ENCODE results near the gene IFI35.
"Not testable (repeated sequence)": the region's sequence is repeated elsewhere in the genome, so short reads cannot be mapped to it uniquely, and the experiment has no call there.

IFI35 gene

DNA sequence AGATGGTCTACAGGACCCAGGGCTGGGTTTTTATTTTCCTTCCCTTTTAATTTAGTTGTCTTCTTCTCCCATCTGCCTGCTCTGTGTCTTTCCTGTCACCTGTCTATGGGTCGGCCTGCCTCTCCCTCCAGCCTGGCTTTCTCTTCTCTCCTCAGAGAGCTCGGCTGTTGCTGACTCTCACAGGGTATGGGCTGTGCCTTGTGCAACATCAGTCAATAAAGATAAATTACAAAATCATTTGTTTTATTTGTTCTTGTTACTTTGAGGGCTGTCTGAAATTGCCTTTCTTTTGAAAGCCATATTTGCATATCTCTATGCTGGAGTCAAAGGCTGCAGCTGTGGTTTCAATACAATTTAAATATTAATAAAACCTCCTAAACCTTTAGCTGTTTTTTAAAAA lies 34.1 kb downstream of the IFI35 start:
- TF ChIP-seq, protein P1, sequence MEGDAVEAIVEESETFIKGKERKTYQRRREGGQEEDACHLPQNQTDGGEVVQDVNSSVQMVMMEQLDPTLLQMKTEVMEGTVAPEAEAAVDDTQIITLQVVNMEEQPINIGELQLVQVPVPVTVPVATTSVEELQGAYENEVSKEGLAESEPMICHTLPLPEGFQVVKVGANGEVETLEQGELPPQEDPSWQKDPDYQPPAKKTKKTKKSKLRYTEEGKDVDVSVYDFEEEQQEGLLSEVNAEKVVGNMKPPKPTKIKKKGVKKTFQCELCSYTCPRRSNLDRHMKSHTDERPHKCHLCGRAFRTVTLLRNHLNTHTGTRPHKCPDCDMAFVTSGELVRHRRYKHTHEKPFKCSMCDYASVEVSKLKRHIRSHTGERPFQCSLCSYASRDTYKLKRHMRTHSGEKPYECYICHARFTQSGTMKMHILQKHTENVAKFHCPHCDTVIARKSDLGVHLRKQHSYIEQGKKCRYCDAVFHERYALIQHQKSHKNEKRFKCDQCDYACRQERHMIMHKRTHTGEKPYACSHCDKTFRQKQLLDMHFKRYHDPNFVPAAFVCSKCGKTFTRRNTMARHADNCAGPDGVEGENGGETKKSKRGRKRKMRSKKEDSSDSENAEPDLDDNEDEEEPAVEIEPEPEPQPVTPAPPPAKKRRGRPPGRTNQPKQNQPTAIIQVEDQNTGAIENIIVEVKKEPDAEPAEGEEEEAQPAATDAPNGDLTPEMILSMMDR (IDR thresholded peaks at IDR 0.05; ENCODE audit: low read depth, low read length) = no peak
- Histone ChIP-seq H3K27me3 (ENCODE audit: insufficient read depth, low read depth, severe bottlenecking) (no peaks in the 10 kb centered on the region), H3K4me3 (ENCODE audit: low read depth, low read length) (no peak overlapping the region), H3K9me3 (ENCODE audit: severe bottlenecking) (no peaks in the 10 kb centered on the region), H3K36me3 (peaks cover 20% of the 10 kb centered on the region), H3K27ac (peak overlapping the region; percentile 2; the same call in 1 of the 2 replicates)
- no peak for DNase-seq

DNA sequence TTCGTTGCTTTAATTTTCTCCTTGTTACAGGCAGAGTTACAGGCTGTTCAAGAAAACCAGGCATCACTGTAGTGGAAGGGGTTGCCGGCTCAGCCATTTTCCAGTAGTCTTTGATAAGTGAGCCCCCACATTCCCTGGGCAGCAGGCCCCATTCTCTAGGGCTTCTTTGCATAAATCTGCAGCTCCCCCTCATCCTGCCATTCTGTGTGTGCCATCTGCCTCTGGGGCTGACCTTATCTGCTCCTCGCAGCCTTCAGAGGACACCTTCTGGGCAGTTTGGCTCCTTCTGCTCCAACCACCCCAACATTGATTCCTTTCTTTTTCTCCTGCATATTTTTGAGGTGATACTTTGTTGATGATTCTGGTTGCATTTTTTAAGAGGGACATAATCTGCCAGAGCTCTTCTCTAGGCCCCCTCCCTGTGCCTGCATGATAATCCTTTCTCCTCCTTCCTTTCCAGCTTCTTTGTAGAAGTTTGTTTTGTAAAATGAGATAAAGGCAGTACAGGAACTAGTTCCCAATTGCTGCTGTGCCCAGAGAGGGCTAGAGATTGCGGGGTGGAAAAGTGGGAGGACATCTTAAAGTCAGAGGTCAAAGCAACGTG lies 35.5 kb downstream of the IFI35 start:
- peak overlapping the region; percentile 79 for H3K27ac ChIP-seq
- no peaks in the 10 kb centered on the region for H3K27me3 ChIP-seq (ENCODE audit: insufficient read depth, low read depth, severe bottlenecking)
- peaks cover 23% of the 10 kb centered on the region for H3K36me3 ChIP-seq
- peak overlapping the region; percentile 14 for H3K4me3 ChIP-seq (ENCODE audit: low read depth, low read length)
- TF ChIP-seq, protein P1 (IDR thresholded peaks at IDR 0.05; ENCODE audit: low read depth, low read length) = peak; percentile 13; the same call in 1 of the 2 replicates
- H3K9me3 ChIP-seq (ENCODE audit: severe bottlenecking) = no peaks in the 10 kb centered on the region
- peak; percentile 89 for DNase-seq

DNA sequence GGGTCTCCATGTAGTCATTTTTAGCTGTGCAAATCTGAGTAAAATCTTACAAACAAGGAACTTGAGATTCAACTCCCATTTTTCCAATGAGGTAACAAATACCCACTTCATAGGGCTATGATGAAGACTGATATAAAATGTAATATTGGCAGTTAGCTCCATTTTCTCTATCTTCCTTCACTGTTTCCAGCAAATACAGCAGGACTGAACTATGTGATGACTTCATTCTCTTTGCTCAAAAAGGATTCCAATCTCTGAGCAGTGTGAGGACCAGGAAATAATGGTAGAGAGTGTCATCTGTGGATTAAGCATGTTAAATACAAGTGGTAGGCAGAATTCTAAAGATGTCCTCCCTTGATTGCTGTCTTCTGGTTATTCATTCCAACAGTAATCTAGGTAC lies 36.7 kb downstream of the IFI35 start:
- DNase-seq = no peak
- Histone ChIP-seq H3K36me3 (peaks cover 33% of the 10 kb centered on the region), H3K9me3 (ENCODE audit: severe bottlenecking) (no peaks in the 10 kb centered on the region), H3K4me3 (ENCODE audit: low read depth, low read length) (no peak overlapping the region), H3K27ac (peak overlapping the region; percentile 79), H3K27me3 (ENCODE audit: insufficient read depth, low read depth, severe bottlenecking) (no peaks in the 10 kb centered on the region)
- TF ChIP-seq, protein P1 (IDR thresholded peaks at IDR 0.05; ENCODE audit: low read depth, low read length) = no peak

DNA sequence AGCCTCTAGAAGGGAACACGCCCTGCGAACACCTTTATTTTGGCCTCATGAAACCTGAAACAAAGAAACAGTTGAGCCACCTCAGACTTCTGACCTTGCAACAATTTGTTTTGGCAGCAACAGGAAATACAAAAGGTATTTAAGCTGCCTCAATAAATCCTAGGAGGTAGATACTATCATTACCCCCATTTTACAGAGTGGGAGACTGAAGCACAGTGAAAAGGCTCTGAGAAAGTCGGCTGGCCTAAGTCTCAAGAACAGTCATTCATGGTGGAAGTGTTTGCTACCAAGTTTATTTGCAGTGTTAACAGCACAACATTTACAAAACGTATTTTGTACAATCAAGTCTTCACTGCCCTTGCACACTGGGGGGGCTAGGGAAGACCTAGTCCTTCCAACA lies 37.4 kb downstream of the IFI35 start:
- TF ChIP-seq, protein P1 (IDR thresholded peaks at IDR 0.05; ENCODE audit: low read depth, low read length) = no peak
- no peak overlapping the region for H3K4me3 ChIP-seq (ENCODE audit: low read depth, low read length)
- no peaks in the 10 kb centered on the region for H3K27me3 ChIP-seq (ENCODE audit: insufficient read depth, low read depth, severe bottlenecking)
- H3K27ac ChIP-seq = peak overlapping the region; percentile 79; the same call in 1 of the 2 replicates
- DNase-seq = no peak
- peaks cover 38% of the 10 kb centered on the region for H3K36me3 ChIP-seq
- no peaks in the 10 kb centered on the region for H3K9me3 ChIP-seq (ENCODE audit: severe bottlenecking)

DNA sequence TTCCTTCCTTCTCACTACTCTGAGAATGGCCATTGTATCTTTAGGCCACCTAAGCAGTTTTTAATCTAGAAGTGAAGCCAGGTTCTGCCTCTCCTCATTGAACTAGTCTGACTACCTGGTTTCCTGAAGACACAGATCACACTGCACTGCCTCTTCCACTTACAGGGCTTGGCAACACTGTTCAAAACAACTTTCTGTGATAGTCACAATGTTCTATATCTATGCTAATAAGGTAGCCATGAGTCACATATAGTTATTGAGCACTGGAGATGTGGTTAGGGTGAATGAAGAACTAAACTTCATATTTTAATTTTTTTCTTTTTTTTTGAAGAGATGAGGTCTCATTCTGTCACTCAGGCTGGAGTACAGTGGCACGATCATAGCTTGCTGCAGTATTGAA lies 45.4 kb downstream of the IFI35 start:
- H3K36me3 ChIP-seq = peaks cover 94% of the 10 kb centered on the region
- no peak for DNase-seq
- H3K27me3 ChIP-seq (ENCODE audit: insufficient read depth, low read depth, severe bottlenecking) = no peaks in the 10 kb centered on the region
- no peak overlapping the region for H3K27ac ChIP-seq
- H3K4me3 ChIP-seq (ENCODE audit: low read depth, low read length) = no peak overlapping the region
- TF ChIP-seq, protein P1 (IDR thresholded peaks at IDR 0.05; ENCODE audit: low read depth, low read length) = no peak
- no peaks in the 10 kb centered on the region for H3K9me3 ChIP-seq (ENCODE audit: severe bottlenecking)

DNA sequence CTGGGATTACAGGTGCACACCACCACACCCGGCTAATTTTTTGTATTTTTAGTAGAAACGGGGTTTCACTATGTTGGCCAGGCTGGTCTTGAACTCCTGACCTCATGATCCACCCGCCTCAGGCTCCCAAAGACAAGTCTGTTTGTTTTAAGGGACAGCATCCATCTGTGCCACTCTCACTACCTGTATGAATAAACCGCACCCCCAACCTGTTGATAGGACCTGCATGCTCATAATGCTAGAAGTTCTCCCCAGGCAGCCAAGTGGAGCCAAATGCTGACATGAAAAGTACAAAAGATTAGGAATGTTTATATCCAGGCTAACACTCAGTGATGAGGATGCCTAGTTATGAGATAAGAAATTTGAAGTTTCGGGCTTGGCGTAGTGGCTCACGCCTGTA lies 46.4 kb downstream of the IFI35 start:
- not testable (repeated sequence) for H3K9me3 ChIP-seq (ENCODE audit: severe bottlenecking)

More for the DNA sequence above, 46.4 kb downstream of the IFI35 start:
- not testable (repeated sequence) for H3K4me3 ChIP-seq (ENCODE audit: low read depth, low read length); H3K27me3 ChIP-seq (ENCODE audit: insufficient read depth, low read depth, severe bottlenecking); DNase-seq; H3K27ac ChIP-seq
- peaks cover 92% of the 10 kb centered on the region for H3K36me3 ChIP-seq

Measured in WERI-Rb-1 (cell line).